ENCODE measurements around the gene NADSYN1. TPM values are rescaled to one million over a fixed set of nuclear protein-coding genes. Genes with fewer than 3 reads are reported as not detected.

Gene NADSYN1
- total and polyA plus RNA-seq, 2 of the 13 experiments (the other 11 are each of a cell fraction or from before 2014, with no cell fraction given), result 35.7 to 51.5 TPM

DNA sequence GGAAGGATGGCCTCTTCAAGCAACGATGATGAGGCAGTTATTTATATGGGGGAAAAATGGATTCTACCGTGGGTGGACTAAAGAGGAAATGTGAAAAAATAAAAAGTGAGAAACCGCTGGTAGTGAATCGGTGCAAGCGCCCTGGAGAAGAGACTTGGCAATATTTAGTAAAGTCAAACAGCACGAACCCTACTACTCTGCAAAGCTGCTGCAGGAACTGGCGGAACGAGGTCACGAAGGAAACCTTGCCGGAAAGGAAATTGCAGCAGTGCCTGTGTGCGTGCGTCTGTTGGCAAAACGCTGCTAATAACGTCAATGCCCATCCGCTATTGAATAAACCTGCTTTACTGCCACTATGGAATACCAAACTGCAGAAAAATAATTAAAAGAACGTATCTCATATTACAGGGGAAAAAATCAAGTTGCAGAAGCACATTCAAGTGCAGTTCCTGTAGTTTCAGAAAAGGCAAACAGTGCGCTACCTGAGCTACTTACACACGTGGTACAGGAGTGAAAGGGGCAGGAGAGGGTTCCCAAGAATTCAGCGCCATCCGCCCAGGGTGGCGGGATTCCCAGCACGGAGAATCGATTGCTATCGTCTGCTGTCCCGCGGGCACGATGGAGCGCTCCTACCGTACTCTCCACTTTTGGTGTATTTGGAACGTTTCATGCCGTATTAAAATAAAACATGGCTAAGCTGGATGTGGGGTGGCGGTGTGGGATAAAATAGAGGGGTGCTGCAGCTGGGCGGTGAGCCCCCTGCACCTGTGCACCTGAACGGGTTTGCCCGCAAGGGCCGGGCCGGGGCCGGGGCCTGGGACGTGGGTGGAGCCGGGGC lies 585 bp upstream of the NADSYN1 start (continued):
- TF ChIP-seq, protein P1, sequence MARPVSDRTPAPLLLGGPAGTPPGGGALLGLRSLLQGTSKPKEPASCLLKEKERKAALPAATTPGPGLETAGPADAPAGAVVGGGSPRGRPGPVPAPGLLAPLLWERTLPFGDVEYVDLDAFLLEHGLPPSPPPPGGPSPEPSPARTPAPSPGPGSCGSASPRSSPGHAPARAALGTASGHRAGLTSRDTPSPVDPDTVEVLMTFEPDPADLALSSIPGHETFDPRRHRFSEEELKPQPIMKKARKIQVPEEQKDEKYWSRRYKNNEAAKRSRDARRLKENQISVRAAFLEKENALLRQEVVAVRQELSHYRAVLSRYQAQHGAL (CRISPR knock-in tag; IDR thresholded peaks at IDR 0.05; ENCODE audit: not compliant biosample characterization), result no peak
- peak; percentile 13; the same call in 1 of the 2 replicates for TF ChIP-seq ZNF598 (CRISPR knock-in tag; IDR thresholded peaks at IDR 0.05; ENCODE audit: borderline replicate concordance)
- TF ChIP-seq ZNF503 (CRISPR knock-in tag; IDR thresholded peaks at IDR 0.05), result no peak
- TF ChIP-seq PBX2 (CRISPR knock-in tag; IDR thresholded peaks at IDR 0.05), result no peak
- TF ChIP-seq ZNF121 (CRISPR knock-in tag; IDR thresholded peaks at IDR 0.05), result no peak
- TF ChIP-seq ZNF761 (CRISPR knock-in tag; conservative IDR thresholded peaks at IDR 0.05), result no peak
- 0 out of 2 replicates have a peak, but pooled peaks have one; percentile 26 for TF ChIP-seq ZSCAN20 (CRISPR knock-in tag; IDR thresholded peaks at IDR 0.05; ENCODE audit: borderline replicate concordance)
- TF ChIP-seq TCF12 (IDR thresholded peaks at IDR 0.05), result no peak
- TF ChIP-seq TCF12 (CRISPR knock-in tag; IDR thresholded peaks at IDR 0.05), result no peak
- TF ChIP-seq ZNF484 (CRISPR knock-in tag; IDR thresholded peaks at IDR 0.05; ENCODE audit: borderline replicate concordance, low read depth), result no peak
- no peak for TF ChIP-seq U2AF2 (IDR thresholded peaks at IDR 0.05; ENCODE audit: low read depth, low read length)
- no peak for TF ChIP-seq PHF20 (CRISPR knock-in tag; IDR thresholded peaks at IDR 0.05)
- 0 out of 2 replicates have a peak, but pooled peaks have one; percentile 8 for TF ChIP-seq SPEN (CRISPR knock-in tag; IDR thresholded peaks at IDR 0.05; ENCODE audit: low read depth)
- no peak for TF ChIP-seq MLLT10 (CRISPR knock-in tag; IDR thresholded peaks at IDR 0.05)
- no peak for TF ChIP-seq ZNF124 (CRISPR knock-in tag; IDR thresholded peaks at IDR 0.05)
- TF ChIP-seq, protein P2, sequence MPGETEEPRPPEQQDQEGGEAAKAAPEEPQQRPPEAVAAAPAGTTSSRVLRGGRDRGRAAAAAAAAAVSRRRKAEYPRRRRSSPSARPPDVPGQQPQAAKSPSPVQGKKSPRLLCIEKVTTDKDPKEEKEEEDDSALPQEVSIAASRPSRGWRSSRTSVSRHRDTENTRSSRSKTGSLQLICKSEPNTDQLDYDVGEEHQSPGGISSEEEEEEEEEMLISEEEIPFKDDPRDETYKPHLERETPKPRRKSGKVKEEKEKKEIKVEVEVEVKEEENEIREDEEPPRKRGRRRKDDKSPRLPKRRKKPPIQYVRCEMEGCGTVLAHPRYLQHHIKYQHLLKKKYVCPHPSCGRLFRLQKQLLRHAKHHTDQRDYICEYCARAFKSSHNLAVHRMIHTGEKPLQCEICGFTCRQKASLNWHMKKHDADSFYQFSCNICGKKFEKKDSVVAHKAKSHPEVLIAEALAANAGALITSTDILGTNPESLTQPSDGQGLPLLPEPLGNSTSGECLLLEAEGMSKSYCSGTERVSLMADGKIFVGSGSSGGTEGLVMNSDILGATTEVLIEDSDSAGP (CRISPR knock-in tag; IDR thresholded peaks at IDR 0.05; ENCODE audit: borderline replicate concordance), result peak; percentile 20; the same call in 1 of the 2 replicates
- TF ChIP-seq ZNF768 (CRISPR knock-in tag; IDR thresholded peaks at IDR 0.05), result no peak
- no peak for TF ChIP-seq CHD2 (IDR thresholded peaks at IDR 0.05; ENCODE audit: low read depth, low read length)
- no peak for TF ChIP-seq ZNF253 (CRISPR knock-in tag; IDR thresholded peaks at IDR 0.05; ENCODE audit: borderline replicate concordance)
- no peak for TF ChIP-seq SMARCC2 (IDR thresholded peaks at IDR 0.05)
- TF ChIP-seq ZNF607 (CRISPR knock-in tag; IDR thresholded peaks at IDR 0.05; ENCODE audit: borderline replicate concordance), result peak; percentile 72; the same call in 1 of the 2 replicates
- TF ChIP-seq, protein P3, sequence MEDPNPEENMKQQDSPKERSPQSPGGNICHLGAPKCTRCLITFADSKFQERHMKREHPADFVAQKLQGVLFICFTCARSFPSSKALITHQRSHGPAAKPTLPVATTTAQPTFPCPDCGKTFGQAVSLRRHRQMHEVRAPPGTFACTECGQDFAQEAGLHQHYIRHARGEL (CRISPR knock-in tag; IDR thresholded peaks at IDR 0.05), result no peak
- 0 out of 2 replicates have a peak, but pooled peaks have one; percentile 4 for TF ChIP-seq FOXC1 (CRISPR knock-in tag; IDR thresholded peaks at IDR 0.05; ENCODE audit: borderline replicate concordance)
- TF ChIP-seq KLF6 (CRISPR knock-in tag; IDR thresholded peaks at IDR 0.05), result no peak
